ENCODE data around the gene OR8J1.

DNA sequence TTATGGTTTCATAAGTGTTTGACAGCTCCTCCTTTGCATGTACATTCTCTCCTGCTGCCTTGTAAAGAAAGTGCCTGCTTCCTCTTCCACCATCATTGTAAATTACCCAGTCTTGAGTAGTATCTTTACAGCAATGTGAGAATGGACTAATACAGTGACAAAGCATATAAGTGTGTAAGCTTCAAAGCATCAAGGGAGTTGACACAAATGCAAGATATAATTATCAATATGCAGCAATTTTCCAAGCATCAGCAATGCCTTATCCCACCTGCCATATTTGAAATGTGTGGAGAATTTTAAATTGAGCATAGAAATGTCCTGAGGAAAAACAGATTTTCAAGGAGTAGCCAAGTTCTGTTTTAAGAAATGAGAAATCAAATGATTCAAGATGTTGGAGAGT, 56.7 kb downstream of the OR8J1 start:
- TF ChIP-seq, protein P1, sequence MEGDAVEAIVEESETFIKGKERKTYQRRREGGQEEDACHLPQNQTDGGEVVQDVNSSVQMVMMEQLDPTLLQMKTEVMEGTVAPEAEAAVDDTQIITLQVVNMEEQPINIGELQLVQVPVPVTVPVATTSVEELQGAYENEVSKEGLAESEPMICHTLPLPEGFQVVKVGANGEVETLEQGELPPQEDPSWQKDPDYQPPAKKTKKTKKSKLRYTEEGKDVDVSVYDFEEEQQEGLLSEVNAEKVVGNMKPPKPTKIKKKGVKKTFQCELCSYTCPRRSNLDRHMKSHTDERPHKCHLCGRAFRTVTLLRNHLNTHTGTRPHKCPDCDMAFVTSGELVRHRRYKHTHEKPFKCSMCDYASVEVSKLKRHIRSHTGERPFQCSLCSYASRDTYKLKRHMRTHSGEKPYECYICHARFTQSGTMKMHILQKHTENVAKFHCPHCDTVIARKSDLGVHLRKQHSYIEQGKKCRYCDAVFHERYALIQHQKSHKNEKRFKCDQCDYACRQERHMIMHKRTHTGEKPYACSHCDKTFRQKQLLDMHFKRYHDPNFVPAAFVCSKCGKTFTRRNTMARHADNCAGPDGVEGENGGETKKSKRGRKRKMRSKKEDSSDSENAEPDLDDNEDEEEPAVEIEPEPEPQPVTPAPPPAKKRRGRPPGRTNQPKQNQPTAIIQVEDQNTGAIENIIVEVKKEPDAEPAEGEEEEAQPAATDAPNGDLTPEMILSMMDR (IDR thresholded peaks at IDR 0.05; ENCODE audit: control extremely low read depth in 1 of 3, insufficient read depth in 1 of 3, low read depth in 1 of 3, low read length in 3 of 3), result no peak
- TF ChIP-seq EGR1 (IDR thresholded peaks at IDR 0.05; ENCODE audit: borderline replicate concordance, low read depth, low read length) (no peak), PHF8 (conservative IDR thresholded peaks at IDR 0.05; ENCODE audit: low read depth, low read length) (no peak), CEBPB (IDR thresholded peaks at IDR 0.05; ENCODE audit: low read depth, low read length) (no peak), EZH2 (IDR thresholded peaks at IDR 0.05; ENCODE audit: low read depth, low read length, severe bottlenecking) (no peak), ZNF274 (IDR thresholded peaks at IDR 0.05; ENCODE audit: borderline replicate concordance, extremely low read depth, low read length) (no peak), POLR2AphosphoS5 (IDR thresholded peaks at IDR 0.05; ENCODE audit: low read depth, low read length) (no peak), POLR2A (IDR thresholded peaks at IDR 0.05; ENCODE audit: control extremely low read depth in 1 of 2, low read depth in 2 of 2, low read length in 2 of 2) (no peak), TCF12 (IDR thresholded peaks at IDR 0.05; ENCODE audit: low read depth, low read length) (no peak), CHD1 (IDR thresholded peaks at IDR 0.05; ENCODE audit: low read depth, low read length) (no peak)
- TF ChIP-seq, protein P2, sequence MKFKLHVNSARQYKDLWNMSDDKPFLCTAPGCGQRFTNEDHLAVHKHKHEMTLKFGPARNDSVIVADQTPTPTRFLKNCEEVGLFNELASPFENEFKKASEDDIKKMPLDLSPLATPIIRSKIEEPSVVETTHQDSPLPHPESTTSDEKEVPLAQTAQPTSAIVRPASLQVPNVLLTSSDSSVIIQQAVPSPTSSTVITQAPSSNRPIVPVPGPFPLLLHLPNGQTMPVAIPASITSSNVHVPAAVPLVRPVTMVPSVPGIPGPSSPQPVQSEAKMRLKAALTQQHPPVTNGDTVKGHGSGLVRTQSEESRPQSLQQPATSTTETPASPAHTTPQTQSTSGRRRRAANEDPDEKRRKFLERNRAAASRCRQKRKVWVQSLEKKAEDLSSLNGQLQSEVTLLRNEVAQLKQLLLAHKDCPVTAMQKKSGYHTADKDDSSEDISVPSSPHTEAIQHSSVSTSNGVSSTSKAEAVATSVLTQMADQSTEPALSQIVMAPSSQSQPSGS (IDR thresholded peaks at IDR 0.05; ENCODE audit: low read length), result no peak

Measured in H1 (cell line).